Measurements from ENCODE around the gene FKBP6. TPM values are rescaled to one million over a fixed set of nuclear protein-coding genes. Genes with fewer than 3 reads are reported as not detected.
"Not testable (repeated sequence)": the region's sequence is repeated elsewhere in the genome, so short reads cannot be mapped to it uniquely, and the experiment has no call there.

FKBP6 gene
- total RNA-seq, 4 donors from 2014 or later: 0.14 TPM; not detected in 3

GRCh38 chr7:73369622-73370021 lies 41.7 kb downstream of the FKBP6 start:
- TF ChIP-seq POLR2A (IDR thresholded peaks at IDR 0.05): no peak
- no peak for TF ChIP-seq CTCF (IDR thresholded peaks at IDR 0.05)
- Histone ChIP-seq H3K9me3 (no peaks in the 10 kb centered on the region), H3K27ac (no peak overlapping the region), H3K4me1 (no peaks in the 10 kb centered on the region), H3K27me3 (no peaks in the 10 kb centered on the region), H3K4me3 (no peak overlapping the region), H3K36me3 (no peaks in the 10 kb centered on the region)
- intact Hi-C loops (cut with DNase I; ENCODE audit: low total_unique reads): no loop called here
- no peak for DNase-seq

- no peak for DNase-seq
- Histone ChIP-seq H3K9me3 (no peaks in the 10 kb centered on the region), H3K4me1 (no peaks in the 10 kb centered on the region), H3K27ac (no peak overlapping the region), H3K4me3 (no peak overlapping the region), H3K27me3 (peaks cover 0 to 5% of the 10 kb centered on the region in 2 donors), H3K36me3 (no peaks in the 10 kb centered on the region)
- TF ChIP-seq POLR2A (IDR thresholded peaks at IDR 0.05) (no peak), CTCF (IDR thresholded peaks at IDR 0.05) (no peak)
- intact Hi-C loops (cut with DNase I; ENCODE audit: low total_unique reads): no loop called here
Observed at GRCh38 chr7:73373741-73374140, 45.8 kb downstream of the FKBP6 start.

- DNase-seq; H3K4me1 ChIP-seq; H3K36me3 ChIP-seq; H3K27ac ChIP-seq; intact Hi-C loops (cut with DNase I; ENCODE audit: low total_unique reads); H3K4me3 ChIP-seq; H3K27me3 ChIP-seq; H3K9me3 ChIP-seq: not testable (repeated sequence)
Observed at GRCh38 chr7:73376262-73376661, 48.3 kb downstream of the FKBP6 start.

GRCh38 chr7:73376671-73377412 lies 48.9 kb downstream of the FKBP6 start:
- intact Hi-C loops (cut with DNase I; ENCODE audit: low total_unique reads): no loop called here
- H3K4me1 ChIP-seq: no peaks in the 10 kb centered on the region

GRCh38 chr7:73377413-73378200 lies 49.6 kb downstream of the FKBP6 start:
- H3K4me3 ChIP-seq; DNase-seq; intact Hi-C loops (cut with DNase I; ENCODE audit: low total_unique reads); H3K27ac ChIP-seq; H3K36me3 ChIP-seq; H3K27me3 ChIP-seq; H3K4me1 ChIP-seq; H3K9me3 ChIP-seq: not testable (repeated sequence)

More at GRCh38 chr7:73376671-73377412, 48.9 kb downstream of the FKBP6 start:
- Histone ChIP-seq H3K27me3 (peaks cover 0 to 5% of the 10 kb centered on the region in 2 donors), H3K4me3 (no peak overlapping the region), H3K36me3 (no peaks in the 10 kb centered on the region), H3K27ac (no peak overlapping the region), H3K9me3 (no peaks in the 10 kb centered on the region)
- no peak for TF ChIP-seq POLR2A (IDR thresholded peaks at IDR 0.05)
- no peak for TF ChIP-seq CTCF (IDR thresholded peaks at IDR 0.05)
- no peak for DNase-seq

GRCh38 chr7:73382934-73383503 lies 55.1 kb downstream of the FKBP6 start:
- H3K9me3 ChIP-seq: peaks cover 0 to 9% of the 10 kb centered on the region in 2 donors
- no peak for TF ChIP-seq CTCF (IDR thresholded peaks at IDR 0.05)
- TF ChIP-seq POLR2A (IDR thresholded peaks at IDR 0.05): no peak
- H3K27me3 ChIP-seq: peaks cover 0 to 3% of the 10 kb centered on the region in 2 donors
- intact Hi-C loops (cut with DNase I; ENCODE audit: low total_unique reads): no loop called here
- H3K36me3 ChIP-seq: no peaks in the 10 kb centered on the region
- H3K4me1 ChIP-seq: no peaks in the 10 kb centered on the region
- H3K27ac ChIP-seq: no peak overlapping the region
- no peak for DNase-seq
- no peak overlapping the region for H3K4me3 ChIP-seq
